HG03175 (cell line): ENCODE results near the gene TNS1.

ENCODE experiments used
- ATAC-seq: cut with Tn5 transposase; IDR thresholded peaks from one replicate; pipeline ENCODE4 v1.9.1; 2021; ENCODE audit warnings: mild to moderate bottlenecking, moderate library complexity; ENCODE audit not compliant: unreplicated experiment

The TNS1 gene

DNA sequence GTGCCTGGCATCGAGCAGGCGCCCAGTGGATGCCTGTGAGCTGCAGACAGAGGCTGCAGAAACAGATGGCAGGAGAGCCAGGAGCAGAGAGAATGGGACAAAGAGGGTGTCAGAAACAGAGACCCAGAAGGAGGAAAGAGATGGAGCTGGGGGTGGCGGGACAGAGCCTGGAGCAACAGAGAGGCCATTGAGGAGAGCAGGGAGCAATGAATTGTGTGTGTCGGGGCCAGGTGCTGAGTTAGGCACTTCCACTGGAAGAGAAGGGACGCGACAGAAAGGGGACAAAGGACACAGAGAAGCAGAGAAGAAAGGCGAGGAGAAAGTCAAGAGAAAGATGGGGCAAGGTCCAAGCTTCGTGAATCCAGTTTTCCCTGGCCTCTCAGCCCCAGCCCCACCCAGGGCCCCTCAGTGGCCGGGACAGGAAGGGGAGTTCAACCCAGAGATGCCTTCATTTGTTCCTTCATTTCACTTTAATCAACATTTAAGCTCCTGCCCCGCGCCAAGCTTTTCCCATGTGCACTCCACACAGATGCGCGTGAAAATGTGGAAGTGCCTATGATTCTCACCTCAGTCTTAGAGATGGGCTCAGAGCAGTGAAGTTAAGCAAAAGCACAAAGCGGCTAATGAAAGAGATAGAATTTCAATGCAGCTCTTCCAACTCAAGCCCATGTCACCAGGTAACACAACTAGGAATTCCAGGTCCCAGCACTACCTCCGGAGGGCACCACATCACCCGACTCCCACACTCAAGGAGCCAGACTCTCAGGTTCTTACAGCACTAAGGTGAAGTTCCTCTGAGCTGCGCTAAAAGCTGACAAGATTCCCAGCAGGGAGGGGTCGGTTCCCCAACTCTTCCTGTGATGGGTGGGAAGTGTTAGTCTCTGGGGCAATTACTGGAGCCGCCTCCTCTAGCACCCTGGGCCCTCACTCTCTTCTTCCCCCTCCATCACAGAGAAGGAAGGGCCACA is 55.1 kb downstream of the TNS1 start:
- no peak for ATAC-seq

- ATAC-seq = no peak
Measured at GRCh38 chr2:217946051-217946450, 56.7 kb downstream of the TNS1 start.

- no peak for ATAC-seq
Measured at GRCh38 chr2:217945530-217945929, 57.3 kb downstream of the TNS1 start.

GRCh38 chr2:217944923-217945322 is 57.9 kb downstream of the TNS1 start:
- ATAC-seq = no peak

- ATAC-seq = no peak
Measured at GRCh38 chr2:217944366-217944765, 58.4 kb downstream of the TNS1 start.

DNA sequence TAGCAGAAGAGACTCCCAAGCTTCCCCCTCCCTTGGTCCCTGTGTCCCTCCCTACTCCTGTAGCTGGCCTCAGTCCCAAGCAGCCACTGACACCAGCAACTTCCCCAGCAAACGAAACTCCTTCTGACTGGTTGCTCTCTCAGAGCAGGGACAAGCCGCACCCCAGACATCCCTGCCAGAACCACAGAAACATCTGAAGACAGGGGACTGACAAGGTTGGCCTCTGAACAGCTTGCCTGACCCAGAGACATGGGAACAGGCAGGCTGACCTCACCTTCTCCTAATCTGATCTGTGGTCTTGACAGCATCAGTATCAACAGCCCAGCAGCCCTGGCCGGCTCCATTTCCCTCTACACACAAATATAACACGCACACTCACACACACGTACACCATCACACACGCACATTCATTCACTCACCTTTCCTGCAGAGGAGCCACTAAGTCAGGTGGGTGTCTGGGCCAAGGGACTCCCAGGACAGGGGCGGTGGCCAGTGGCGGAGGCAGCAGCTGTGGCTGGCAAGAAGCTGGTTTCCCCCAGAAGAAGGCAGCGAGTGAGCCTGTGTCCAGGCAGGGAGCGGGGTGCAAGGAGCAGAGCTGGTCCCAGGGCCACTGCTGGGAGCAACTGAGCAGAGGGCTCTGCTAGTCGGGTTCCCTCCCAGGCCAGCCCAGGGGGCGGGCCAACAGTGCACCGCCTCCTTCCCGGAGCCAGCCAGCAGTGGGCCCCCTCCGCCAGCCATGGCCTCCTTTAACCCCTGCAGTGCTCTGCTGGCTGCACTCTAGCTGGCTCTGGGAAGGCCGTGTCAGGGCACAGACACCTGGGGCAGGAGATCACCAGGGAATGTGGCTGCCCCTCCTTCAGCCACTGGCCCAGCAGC is 59.1 kb downstream of the TNS1 start:
- ATAC-seq = no peak

GRCh38 chr2:217942731-217943335 is 60.0 kb downstream of the TNS1 start:
- no peak for ATAC-seq

DNA sequence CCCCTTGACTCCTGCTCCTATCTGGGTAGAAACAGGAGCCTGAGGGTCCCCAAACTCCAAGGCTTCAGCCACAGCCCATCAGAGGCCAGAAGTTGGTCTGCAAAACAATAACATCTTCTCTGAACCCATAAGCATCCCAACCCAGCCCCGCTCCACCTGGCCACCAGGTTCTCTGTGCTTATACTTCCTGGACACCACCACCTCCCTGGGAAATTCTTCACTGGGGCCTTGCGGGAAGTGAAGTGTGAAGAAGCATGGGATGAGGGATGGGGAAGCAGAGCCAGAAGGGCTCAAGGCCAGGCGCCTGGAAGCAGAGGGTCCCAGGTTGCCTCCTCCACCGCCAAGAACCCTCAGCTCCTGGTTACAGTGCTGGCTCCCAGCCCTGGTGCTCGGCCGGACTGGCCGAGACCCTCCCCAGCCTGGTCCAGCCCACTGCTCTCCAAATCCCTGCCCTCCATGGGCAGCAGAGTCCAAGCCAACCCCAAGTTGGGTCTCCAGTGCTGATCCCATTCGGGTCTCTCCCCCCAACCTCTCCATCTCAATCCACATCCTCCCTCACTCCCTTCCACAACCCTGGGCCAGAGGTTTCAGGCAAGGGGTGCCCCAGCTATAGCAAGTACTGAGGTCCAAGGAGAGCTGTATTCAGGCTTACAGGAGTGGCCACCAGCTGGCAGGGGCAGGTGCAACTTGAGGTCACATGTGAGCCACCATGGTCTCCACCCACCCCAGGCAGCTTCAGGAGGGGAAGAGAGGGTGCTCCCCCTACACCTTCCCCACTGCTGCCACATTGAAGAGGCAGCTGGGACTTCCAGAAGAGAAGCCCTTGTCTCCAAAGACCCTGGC is 60.7 kb downstream of the TNS1 start:
- ATAC-seq = no peak

GRCh38 chr2:217941339-217941738 is 61.5 kb downstream of the TNS1 start:
- no peak for ATAC-seq

GRCh38 chr2:217940261-217941220 is 62.3 kb downstream of the TNS1 start:
- no peak for ATAC-seq

DNA sequence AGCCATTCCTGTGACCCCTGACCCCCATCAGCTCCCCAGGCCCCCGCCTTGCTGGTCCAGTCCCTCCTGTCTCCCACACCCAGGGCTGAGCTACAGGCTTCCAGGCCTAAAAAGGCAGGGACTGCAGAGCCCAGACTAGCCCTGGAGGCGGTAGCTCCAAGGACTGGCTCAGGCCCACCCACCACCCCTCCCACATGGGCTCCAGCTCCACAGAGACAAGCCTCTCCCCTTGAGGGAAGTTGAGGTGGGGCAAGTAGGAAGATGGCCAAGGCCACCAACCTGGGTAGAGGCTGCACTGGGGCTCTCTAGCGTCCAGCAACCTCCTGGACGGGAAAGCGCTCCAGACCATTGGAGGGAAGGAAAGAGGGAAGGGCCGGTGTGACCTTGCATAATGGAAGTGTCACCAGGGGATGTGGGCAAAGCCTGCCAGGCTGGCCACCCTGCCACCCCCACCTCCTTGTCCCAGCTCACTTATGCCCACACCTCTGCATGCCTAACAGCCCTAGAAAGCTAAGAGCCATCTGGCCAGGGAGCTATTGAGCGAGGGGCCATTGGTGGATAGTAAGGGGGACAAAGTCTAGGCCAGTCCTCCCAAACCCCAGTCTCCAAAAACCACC is 63.1 kb downstream of the TNS1 start:
- ATAC-seq = no peak

GRCh38 chr2:217939220-217939619 is 63.6 kb downstream of the TNS1 start:
- ATAC-seq = no peak

DNA sequence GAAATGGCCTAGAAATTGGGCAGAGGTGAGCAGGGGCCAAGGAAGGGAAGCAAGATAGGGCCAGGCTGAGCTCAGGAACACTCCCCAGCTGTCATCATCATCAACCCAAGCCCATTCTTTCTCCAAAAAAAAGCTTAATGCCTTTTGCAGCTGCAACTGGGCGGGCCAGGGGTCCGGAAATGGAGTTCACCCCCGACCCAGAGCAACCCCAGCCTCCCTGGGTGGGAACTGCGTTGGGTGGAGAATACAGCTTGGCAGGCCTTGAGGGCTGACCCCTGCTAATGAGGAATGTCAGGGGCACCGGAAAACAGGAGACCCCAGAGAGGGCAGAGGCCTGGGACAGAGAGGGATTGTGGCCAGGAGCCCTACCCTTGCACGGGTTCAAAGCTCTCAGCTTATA is 64.8 kb downstream of the TNS1 start:
- no peak for ATAC-seq

- no peak for ATAC-seq
Measured at GRCh38 chr2:217937446-217937845, 65.3 kb downstream of the TNS1 start.

DNA sequence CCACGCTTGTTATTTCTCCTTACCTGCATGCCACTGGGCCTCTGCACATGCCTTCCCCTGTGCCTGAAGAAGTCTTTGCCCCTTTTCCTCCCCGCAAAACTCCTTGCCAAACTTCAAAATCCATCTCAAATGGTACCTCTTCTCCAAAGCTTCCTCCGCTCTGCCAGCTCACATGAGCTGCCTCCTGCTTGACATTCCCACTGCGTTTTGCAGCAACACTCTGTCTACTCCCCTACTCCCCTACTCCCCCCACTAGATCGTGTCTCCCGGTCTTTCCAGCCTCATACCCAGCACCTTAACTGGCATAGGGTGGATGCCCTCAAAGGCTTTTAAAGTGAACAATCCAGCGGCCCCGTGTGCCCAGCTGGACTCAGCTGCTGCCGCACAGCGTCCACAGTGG is 65.8 kb downstream of the TNS1 start:
- no peak for ATAC-seq

DNA sequence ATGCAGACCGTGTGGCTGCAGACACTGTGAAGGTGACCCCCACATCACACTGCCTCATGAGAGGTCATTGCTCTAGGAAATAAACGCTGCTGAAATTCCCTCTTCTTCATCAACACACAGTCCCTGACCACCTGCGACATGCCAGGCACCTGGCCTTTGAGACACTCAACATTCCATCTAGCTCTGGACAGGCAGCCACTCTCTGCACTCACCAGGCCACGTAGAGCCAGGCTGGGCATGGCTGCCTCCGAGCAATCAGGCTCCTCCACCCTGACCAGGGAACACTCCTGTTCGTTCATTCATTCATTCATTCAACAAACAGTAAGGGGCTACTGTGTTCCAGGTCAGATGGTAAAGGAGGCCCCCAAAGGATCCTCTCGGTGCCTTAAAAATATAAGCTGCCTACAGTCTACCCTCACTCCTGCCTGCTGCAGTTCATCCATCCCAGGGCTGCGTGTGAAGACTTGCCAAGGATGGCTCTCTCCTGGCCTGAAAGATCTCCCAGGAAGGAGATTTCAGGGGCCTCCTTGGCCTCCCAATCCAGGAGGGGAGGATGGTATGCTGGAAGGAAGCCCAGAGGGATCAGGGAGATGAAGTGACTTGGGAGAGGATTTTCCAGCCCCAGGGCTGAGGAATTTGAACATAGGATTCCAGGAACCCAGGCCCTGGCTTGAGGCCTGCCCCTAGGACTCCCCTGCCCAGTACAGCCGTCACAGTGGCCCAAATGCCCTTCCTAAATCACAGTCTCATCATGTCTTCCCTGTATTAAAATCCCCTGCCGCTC is 66.7 kb downstream of the TNS1 start:
- no peak for ATAC-seq

DNA sequence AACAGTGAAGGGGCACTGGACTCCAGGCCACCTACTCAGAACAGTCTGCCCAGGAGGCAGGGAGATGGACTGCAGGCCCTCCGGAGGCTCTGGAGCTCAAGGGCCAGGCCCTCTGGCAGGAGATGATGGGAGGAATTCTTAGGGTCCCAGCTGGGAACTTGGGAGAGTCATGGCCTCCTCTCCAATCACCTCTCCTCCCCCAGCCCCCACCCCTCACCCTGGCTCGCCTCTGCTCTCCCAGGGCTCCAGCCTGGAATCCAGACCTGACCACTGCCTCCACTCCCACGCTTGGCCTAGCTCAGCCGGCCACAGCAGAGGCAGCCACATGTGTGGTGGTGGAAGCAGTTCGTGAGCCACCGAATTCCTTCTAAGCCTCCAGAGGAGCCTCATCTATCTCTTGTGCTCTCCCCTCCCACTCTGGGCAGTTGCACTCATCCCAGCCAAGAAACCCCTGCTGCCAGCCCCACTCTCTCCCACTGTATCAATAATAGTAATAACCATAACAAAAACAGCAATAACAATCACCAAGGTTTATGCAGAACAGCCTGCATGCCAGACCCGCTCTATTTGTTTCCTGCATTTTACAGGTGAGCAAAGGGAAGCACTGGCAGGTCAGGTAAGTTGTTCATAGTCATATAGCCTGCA is 67.4 kb downstream of the TNS1 start:
- ATAC-seq = no peak
